K562 (cell line): ENCODE results near the gene EQTN. TPM values are rescaled to one million over a fixed set of nuclear protein-coding genes. Genes with fewer than 3 reads are reported as not detected.

Source experiments
- ATAC-seq: fragments of 200-7000 bp; cut with Tn5 transposase; 3 replicates; pipeline ENCODE4 v1.9.1; 2020; ENCODE audit warnings: moderate library complexity
- BruUV-seq: library from RNA; stranded (reverse); fragments of 400-500 nt; replicated peaks from 2 replicates; lab custom pipeline; 2021; lab: Mats Ljungman, UMichigan
- CTCF ChIA-PET: fragments of 300-600 bp; formaldehyde crosslinking; extraction: SDS; loops from one replicate; lab custom pipeline; 2021; ENCODE audit warnings: low intra/inter-chr PET ratio; lab: Yijun Ruan, JAX
- POLR2A ChIA-PET: fragments of 300-600, 350-650 bp; sonication (Branson Sonifier 250); formaldehyde crosslinking; extraction: SDS; loops from one replicate; lab custom pipeline; 2021; ENCODE audit warnings: antibody characterized with exemption, inconsistent platforms; lab: Yijun Ruan, JAX
- DNase-seq, 4 experiments: peaks; one replicate each; pipeline versions ENCODE4 v3.0.0 to v3.0.0-alpha.2; 2011 to 2018; ENCODE audit warnings: low spot score in 3 of 4, mixed read lengths in 3 of 4; ENCODE audit errors: extremely low read depth in 1 of 4
- FAIRE-seq: peaks from 2 replicates; lab custom pipeline; 2011; peaks lifted over from hg19 to GRCh38; lab: Jason Lieb, UNC
- H2AFZ ChIP-seq: 2 replicates; pipeline ENCODE4 v1.6.0; 2011; ENCODE audit warnings: low read depth, low read length, control low read depth, inconsistent platforms
- H3K27ac ChIP-seq: fragments of 200-600 bp; 3 replicates; pipeline ENCODE4 v1.8.0; 2011; ENCODE audit warnings: low read depth, mild to moderate bottlenecking, control low read depth, inconsistent platforms, low read length, moderate library complexity, mixed read lengths; ENCODE audit errors: extremely low read depth
- H3K27me3 ChIP-seq, 2 experiments: fragments of 300-600 bp in 1 of 2; 2 replicates in 1 of 2; 3 replicates in 1 of 2; pipeline versions ENCODE4 v1.6.0 to v1.8.0; 2011; ENCODE audit warnings: inconsistent platforms in 2 of 2, low read length in 2 of 2, mild to moderate bottlenecking in 1 of 2, mixed read lengths in 1 of 2, moderate library complexity in 1 of 2; ENCODE audit not compliant: control insufficient read depth in 2 of 2, insufficient read depth in 2 of 2
- H3K36me3 ChIP-seq: fragments of 300-600 bp; 3 replicates; pipeline ENCODE4 v1.8.0; 2011; ENCODE audit warnings: mild to moderate bottlenecking, low read length, inconsistent platforms; ENCODE audit not compliant: control insufficient read depth, insufficient read depth
- H3K4me1 ChIP-seq, 2 experiments: fragments of 200-600 bp in 1 of 2; replicated peaks in 1 of 2; 2 replicates in 1 of 2; 3 replicates in 1 of 2; pipeline versions ENCODE4 v1.5.1 to v1.8.0; 2011; ENCODE audit warnings: inconsistent platforms in 2 of 2, low read length in 2 of 2, mild to moderate bottlenecking in 1 of 2, mixed read lengths in 1 of 2, moderate library complexity in 1 of 2; ENCODE audit not compliant: control insufficient read depth in 2 of 2, insufficient read depth in 2 of 2
- H3K4me2 ChIP-seq: 2 replicates; pipeline ENCODE4 v1.6.1; 2011; ENCODE audit warnings: low read length, control low read depth, inconsistent platforms, mixed read lengths; ENCODE audit not compliant: insufficient read depth
- H3K4me3 ChIP-seq: fragments of 200-600 bp; sonication (generic), shearing (Covaris generic); 2 replicates; pipeline ENCODE4 v1.5.1; 2016; ENCODE audit warnings: control low read depth, inconsistent platforms
- H3K79me2 ChIP-seq: fragments of 200-600 bp; 3 replicates; pipeline ENCODE4 v1.8.0; 2011; ENCODE audit warnings: low read length, inconsistent platforms; ENCODE audit not compliant: control insufficient read depth, insufficient read depth
- H3K9ac ChIP-seq, 2 experiments: 2 replicates each; pipeline versions ENCODE4 v1.6.0 to v1.6.1; 2011; ENCODE audit warnings: low read depth in 2 of 2, low read length in 2 of 2, control low read depth in 1 of 2, inconsistent platforms in 1 of 2, mild to moderate bottlenecking in 1 of 2, mixed read lengths in 1 of 2; ENCODE audit not compliant: insufficient read depth in 1 of 2
- H3K9me1 ChIP-seq: one replicate; pipeline ENCODE4 v1.6.0; 2011; ENCODE audit warnings: inconsistent platforms, mild to moderate bottlenecking, low read length, moderate library complexity; ENCODE audit not compliant: control insufficient read depth, insufficient read depth
- H3K9me3 ChIP-seq: replicated peaks from 2 replicates; pipeline ENCODE4 v1.5.1; 2011; ENCODE audit warnings: low read depth, low read length, inconsistent platforms; ENCODE audit not compliant: control insufficient read depth, insufficient read depth
- H4K20me1 ChIP-seq: replicated peaks from 2 replicates; pipeline ENCODE4 v1.6.1; 2011; ENCODE audit warnings: low read length, inconsistent platforms, mixed read lengths; ENCODE audit not compliant: control insufficient read depth, insufficient read depth
- ARID3A ChIP-seq: IDR thresholded peaks from 2 replicates; pipeline ENCODE4 v1.6.1; 2012; ENCODE audit warnings: low read depth, low read length, improper control_type of control experiment, borderline replicate concordance
- RFX1 ChIP-seq: fragments of 450-650 bp; IDR thresholded peaks from 2 replicates; pipeline ENCODE4 v1.6.1; 2016; ENCODE audit warnings: mild to moderate bottlenecking, moderate library complexity
- TCFL5 ChIP-seq: fragments of 250-450 bp; sonication (Bioruptor Pico); conservative IDR thresholded peaks from 2 replicates; pipeline ENCODE4 v1.6.1; 2021; ENCODE audit warnings: mild to moderate bottlenecking, moderate library complexity, matching md5 sums
- ZBTB9 ChIP-seq: fragments of 450-650 bp; formaldehyde crosslinking; IDR thresholded peaks from 2 replicates; pipeline ENCODE4 v1.4.0; 2020; ENCODE audit warnings: mild to moderate bottlenecking, moderate library complexity
- WGBS: fragments of 100-300 bp; shearing (Covaris generic); methylation state at CpG from one replicate; pipeline ENCODE4 v1.1.6; 2016; ENCODE audit warnings: low coverage, mixed read lengths; ENCODE audit not compliant: insufficient coverage; ENCODE audit errors: missing lambda C conversion rate; 5-methylcytosine and 5-hydroxymethylcytosine counted together
- in situ Hi-C: fragments of 300-500 bp; cut with MboI; formaldehyde crosslinking; loops from 4 replicates; pipeline ENCODE4 v1.15.0; 2018; ENCODE audit warnings: inconsistent platforms, mixed read lengths
- intact Hi-C: fragments of 100-400 bp; cut with micrococcal nuclease; formaldehyde crosslinking; loops from 2 replicates; pipeline ENCODE4 v1.14.2; 2022
- polyA plus RNA-seq, 8 experiments: library from polyadenylated mRNA; depleted of rRNA in 4 of 8; stranded (reverse) in 5 of 8; unstranded in 3 of 8; fragments of >200 nt; fragmentation: Nextera tagmentation in 2 of 8; fragmentation: Illumina TruSeq in 1 of 8; extraction: Ambion mirVana in 2 of 8; extraction: Trizol in 1 of 8; gene quantifications; 2 replicates each; pipeline versions ENCODE4 v1.2.1 to v1.2.3, GENCODE V29; 2011 to 2014; ENCODE audit warnings: inconsistent platforms in 1 of 8, missing spikeins in 1 of 8
- total RNA-seq, 7 experiments: library from RNA; depleted of rRNA in 6 of 7; stranded (reverse); fragments of >200 nt in 6 of 7; fragmentation: Illumina TruSeq in 2 of 7; extraction: Trizol in 2 of 7; gene quantifications; 2 replicates each; pipeline versions ENCODE4 v1.2.1 to v1.2.3, GENCODE V29; 2011 to 2021; ENCODE audit warnings: low replicate concordance in 1 of 7

Gene EQTN
- total and polyA plus RNA-seq, 9 of the 15 experiments (the other 6 are each of a cell fraction or from before 2014, with no cell fraction given), result 0.15 to 0.33 (median 0.18) TPM; not detected in 4

- no peak for TF ChIP-seq ARID3A
- no peak for TF ChIP-seq TCFL5
Measured at GRCh38 chr9:27282269-27282668, 14.7 kb downstream of the EQTN start (continued).

- Histone ChIP-seq H3K79me2 (no peaks in the 10 kb centered on the region), H4K20me1 (no peaks in the 10 kb centered on the region), H3K9me3 (no peaks in the 10 kb centered on the region), H3K4me1 (peaks cover 0 to 4% of the 10 kb centered on the region in 2 experiments; a peak in 2 of 5 replicates), H2AFZ (peak overlapping the region; percentile 45; the same call in 1 of the 2 replicates), H3K27me3 (no peaks in the 10 kb centered on the region), H3K4me2 (no peak overlapping the region), H3K4me3 (no peak overlapping the region), H3K36me3 (no peaks in the 10 kb centered on the region), H3K9ac (no peak overlapping the region), H3K9me1 (no peaks in the 10 kb centered on the region), H3K27ac (no peak overlapping the region)
- TF ChIP-seq RFX1 (peak; percentile 22; the same call in 1 of the 2 replicates), ZBTB9 (CRISPR knock-in tag) (no peak)
- FAIRE-seq (no peak), ATAC-seq (no peak), DNase-seq (no peak)
- in situ Hi-C loops, result no loop called here
- ChIA-PET CTCF (no interaction called here), POLR2A (no interaction called here)
- WGBS, result 0% methylated on average over 2 of the region's 5 CpGs
- no TSS peak for BruUV-seq
- intact Hi-C loops, result no loop called here
Measured at GRCh38 chr9:27280860-27281259, 16.1 kb downstream of the EQTN start.
